Activated CD4-positive, CD25-positive, alpha-beta regulatory T cell treated with anti-CD3 and anti-CD28 coated beads, Interleukin-2, amount 50 U/mL, for 16 hours (primary cell): Measurements from ENCODE around the gene POU2AF1.

Experiments
- DNase-seq: peaks from one replicate; pipeline ENCODE4 v3.0.0-alpha.2; 2020; ENCODE audit warnings: low read depth, low spot score

POU2AF1 gene

GRCh38 chr11:111378861-111379601 is at the start of gene POU2AF1:
Gene POU2AF1, minus strand, starts transcription at chr11:111379275. Its CDS starts 98 bp downstream, at chr11:111379177.
- DNase-seq, result peak; percentile 12

- DNase-seq, result no peak
Observed at GRCh38 chr11:111428113-111428876, 49.2 kb upstream of the POU2AF1 start.

- no peak for DNase-seq
Observed at GRCh38 chr11:111427471-111427912, 48.4 kb upstream of the POU2AF1 start.

- no peak for DNase-seq
Observed at GRCh38 chr11:111426617-111427016, 47.5 kb upstream of the POU2AF1 start.

- no peak for DNase-seq
Observed at GRCh38 chr11:111423250-111423615, 44.2 kb upstream of the POU2AF1 start.

GRCh38 chr11:111422494-111423249 is 43.6 kb upstream of the POU2AF1 start:
- no peak for DNase-seq

- DNase-seq, result no peak
Observed at GRCh38 chr11:111421251-111421650, 42.2 kb upstream of the POU2AF1 start.

- DNase-seq, result no peak
Observed at GRCh38 chr11:111419641-111420327, 40.7 kb upstream of the POU2AF1 start.

- no peak for DNase-seq
Observed at GRCh38 chr11:111419181-111419580, 40.1 kb upstream of the POU2AF1 start.

GRCh38 chr11:111418436-111418787 is 39.3 kb upstream of the POU2AF1 start:
- DNase-seq, result no peak

- no peak for DNase-seq
Observed at GRCh38 chr11:111417766-111418435, 38.8 kb upstream of the POU2AF1 start.

- no peak for DNase-seq
Observed at GRCh38 chr11:111417011-111417765, 38.1 kb upstream of the POU2AF1 start.

- no peak for DNase-seq
Observed at GRCh38 chr11:111416231-111416960, 37.3 kb upstream of the POU2AF1 start.

- no peak for DNase-seq
Observed at GRCh38 chr11:111414936-111415335, 35.9 kb upstream of the POU2AF1 start.

- no peak for DNase-seq
Observed at GRCh38 chr11:111414267-111414931, 35.3 kb upstream of the POU2AF1 start.

- DNase-seq, result no peak
Observed at GRCh38 chr11:111413849-111414248, 34.8 kb upstream of the POU2AF1 start.

GRCh38 chr11:111412293-111412692 is 33.2 kb upstream of the POU2AF1 start:
- DNase-seq, result no peak

- no peak for DNase-seq
Observed at GRCh38 chr11:111411456-111411855, 32.4 kb upstream of the POU2AF1 start.

GRCh38 chr11:111410951-111411350 is 31.9 kb upstream of the POU2AF1 start:
- DNase-seq, result no peak
